WTC11 (cell line): ENCODE results near the gene SP7. TPM values are rescaled to one million over a fixed set of nuclear protein-coding genes. Genes with fewer than 3 reads are reported as not detected.
A peak's percentile ranks its signal among the peaks of the same experiment; 100 is the strongest.

Experiments used
- ATAC-seq: fragments of 200-7000 bp; cut with Tn5 transposase; 2 replicates; pipeline ENCODE4 v1.10.0; 2021; ENCODE audit warnings: mild to moderate bottlenecking, moderate library complexity
- CTCF ChIA-PET: fragments of 300-600 bp; sonication (Branson Sonifier 250); formaldehyde crosslinking; loops from one replicate; lab custom pipeline; 2021; ENCODE audit warnings: antibody characterized with exemption; lab: Charles Lee
- POLR2A ChIA-PET: fragments of 350-600 bp; sonication (Branson Sonifier 250); formaldehyde crosslinking; loops from one replicate; lab custom pipeline; 2021; ENCODE audit warnings: antibody characterized with exemption; lab: Charles Lee
- DNase-seq: peaks from one replicate; pipeline ENCODE4 v3.0.0; 2021; ENCODE audit warnings: low spot score
- H3K27ac Mint-ChIP-seq: 2 replicates; pipeline ENCODE4 v1.8.0; 2021; ENCODE audit warnings: mixed read lengths
- H3K27me3 Mint-ChIP-seq: 2 replicates; pipeline ENCODE4 v1.8.0; 2021; ENCODE audit warnings: low read depth, mild to moderate bottlenecking, moderate library complexity, mixed read lengths
- H3K36me3 Mint-ChIP-seq: 2 replicates; pipeline ENCODE4 v1.8.0; 2021; ENCODE audit warnings: mixed read lengths
- H3K4me1 Mint-ChIP-seq: 2 replicates; pipeline ENCODE4 v1.8.0; 2022; ENCODE audit warnings: mixed read lengths
- H3K4me3 Mint-ChIP-seq: 2 replicates; pipeline ENCODE4 v1.8.0; 2021; ENCODE audit warnings: mild to moderate bottlenecking, moderate library complexity, mixed read lengths
- H3K9me3 Mint-ChIP-seq: 2 replicates; pipeline ENCODE4 v1.8.0; 2021; ENCODE audit warnings: mixed read lengths
- ATF2 ChIP-seq: sonication (generic); formaldehyde crosslinking; IDR thresholded peaks from 2 replicates; pipeline ENCODE4 v1.8.1; 2022; ENCODE audit warnings: low read depth, missing genetic modification reagents, borderline replicate concordance
- CREM ChIP-seq: sonication (generic); formaldehyde crosslinking; IDR thresholded peaks from 2 replicates; pipeline ENCODE4 v1.8.1; 2022; ENCODE audit warnings: mild to moderate bottlenecking, missing genetic modification reagents, moderate library complexity
- CTCF ChIP-seq: fragments of 200-600 bp; IDR thresholded peaks from 2 replicates; pipeline ENCODE4 v1.8.0; 2022; ENCODE audit warnings: antibody characterized with exemption
- E2F4 ChIP-seq: sonication (generic); formaldehyde crosslinking; IDR thresholded peaks from 2 replicates; pipeline ENCODE4 v1.8.1; 2022; ENCODE audit warnings: low read depth, mild to moderate bottlenecking, moderate library complexity, missing genetic modification reagents, borderline replicate concordance
- ELF4 ChIP-seq: sonication (generic); formaldehyde crosslinking; IDR thresholded peaks from 2 replicates; pipeline ENCODE4 v1.8.1; 2022; ENCODE audit warnings: low read depth, mild to moderate bottlenecking, moderate library complexity, missing genetic modification reagents
- MXD4 ChIP-seq: fragments of 250-450 bp; sonication (Bioruptor Pico); IDR thresholded peaks from 2 replicates; pipeline ENCODE4 v1.8.0; 2021; ENCODE audit warnings: mild to moderate bottlenecking, moderate library complexity, borderline replicate concordance
- NFYB ChIP-seq: sonication (generic); formaldehyde crosslinking; conservative IDR thresholded peaks from 2 replicates; pipeline ENCODE4 v1.8.0; 2022; ENCODE audit warnings: low read depth, missing genetic modification reagents
- OVOL2 ChIP-seq: fragments of 250-450 bp; sonication (Bioruptor Pico); IDR thresholded peaks from 2 replicates; pipeline ENCODE4 v1.9.0; 2021; ENCODE audit warnings: mild to moderate bottlenecking, borderline replicate concordance
- PRRX2 ChIP-seq: fragments of 250-450 bp; sonication (Bioruptor Pico); IDR thresholded peaks from 2 replicates; pipeline ENCODE4 v1.8.0; 2021; ENCODE audit warnings: mild to moderate bottlenecking
- RELA ChIP-seq: sonication (generic); formaldehyde crosslinking; IDR thresholded peaks from 2 replicates; pipeline ENCODE4 v1.8.1; 2022; ENCODE audit warnings: missing genetic modification reagents, mild to moderate bottlenecking, borderline replicate concordance
- RORB ChIP-seq: fragments of 250-450 bp; sonication (Bioruptor Pico); IDR thresholded peaks from 2 replicates; pipeline ENCODE4 v1.9.0; 2021; ENCODE audit warnings: mild to moderate bottlenecking
- SMAD3 ChIP-seq: sonication (generic); formaldehyde crosslinking; IDR thresholded peaks from 2 replicates; pipeline ENCODE4 v1.8.0; 2022; ENCODE audit warnings: missing genetic modification reagents, mild to moderate bottlenecking, borderline replicate concordance
- TEAD4 ChIP-seq: sonication (generic); formaldehyde crosslinking; IDR thresholded peaks from 2 replicates; pipeline ENCODE4 v1.8.0; 2022; ENCODE audit warnings: mild to moderate bottlenecking, missing genetic modification reagents
- TP53 ChIP-seq: sonication (generic); formaldehyde crosslinking; IDR thresholded peaks from 2 replicates; pipeline ENCODE4 v1.8.1; 2023; ENCODE audit warnings: mild to moderate bottlenecking, missing genetic modification reagents
- ZNF138 ChIP-seq: sonication (generic); formaldehyde crosslinking; conservative IDR thresholded peaks from 2 replicates; pipeline ENCODE4 v1.8.1; 2022; ENCODE audit warnings: mild to moderate bottlenecking, moderate library complexity, missing genetic modification reagents
- ZNF425 ChIP-seq: fragments of 250-450 bp; sonication (Bioruptor Pico); conservative IDR thresholded peaks from 2 replicates; pipeline ENCODE4 v1.9.0; 2021; ENCODE audit warnings: mild to moderate bottlenecking
- ZNF512 ChIP-seq: sonication (generic); formaldehyde crosslinking; IDR thresholded peaks from 2 replicates; pipeline ENCODE4 v1.8.1; 2022; ENCODE audit warnings: missing genetic modification reagents, borderline replicate concordance
- ZNF671 ChIP-seq: fragments of 250-450 bp; sonication (Bioruptor Pico); IDR thresholded peaks from 2 replicates; pipeline ENCODE4 v1.8.0; 2021; ENCODE audit warnings: mild to moderate bottlenecking
- total RNA-seq: library from RNA; stranded (reverse); gene quantifications from 3 replicates; pipeline ENCODE4 v1.2.3, GENCODE V29; 2021

Gene SP7
- total RNA-seq, 1 experiment from 2014 or later = 0.09 TPM

- no peak for TF ChIP-seq ZNF425
- TF ChIP-seq ZNF512 = no peak
- TF ChIP-seq PRRX2 = no peak
These were observed 47.8 kb downstream of the SP7 start (continued) for GRCh38 chr12:53288322-53288721.

GRCh38 chr12:53287741-53288216, 48.4 kb downstream of the SP7 start:
- POLR2A ChIA-PET = no interaction called here
- ATAC-seq = peak; percentile 90
- no peak overlapping the region for H3K4me3 Mint-ChIP-seq

GRCh38 chr12:53286448-53286847, 49.7 kb downstream of the SP7 start:
- peaks cover 67% of the 10 kb centered on the region for H3K36me3 Mint-ChIP-seq
- TF ChIP-seq ZNF671 = no peak
- no peak for TF ChIP-seq CREM
- no peak for TF ChIP-seq TEAD4 (CRISPR knock-in tag)
- no peak for TF ChIP-seq E2F4 (CRISPR knock-in tag)
- TF ChIP-seq ZNF138 = no peak
- TF ChIP-seq OVOL2 (CRISPR knock-in tag) = no peak
- ATAC-seq = no peak
- H3K4me1 Mint-ChIP-seq = no peaks in the 10 kb centered on the region
- H3K4me3 Mint-ChIP-seq = no peak overlapping the region
- no peak overlapping the region for H3K27ac Mint-ChIP-seq
- POLR2A ChIA-PET = no interaction called here
- DNase-seq = no peak
- H3K27me3 Mint-ChIP-seq = no peaks in the 10 kb centered on the region
- H3K9me3 Mint-ChIP-seq = no peaks in the 10 kb centered on the region
- CTCF ChIA-PET = interaction anchor here (0.8 to 15.2 kb wide), 9 partner anchors 8 to 221 kb away, joined by 3 to 161 read pairs (median 3); partner anchors contain the start of gene ESPL1

More at GRCh38 chr12:53287741-53288216, 48.4 kb downstream of the SP7 start:
- no peak for TF ChIP-seq RORB
- peak; percentile 55 for TF ChIP-seq CTCF
- peak; percentile 74 for DNase-seq
- CTCF ChIA-PET = interaction anchor here (1.2 to 15.2 kb wide), 5 partner anchors 12 to 222 kb away, joined by 3 to 161 read pairs (median 4); partner anchors contain the start of genes ESPL1 and MYG1
- Mint-ChIP-seq H3K27me3 (no peaks in the 10 kb centered on the region), H3K27ac (peak overlapping the region; percentile 25), H3K36me3 (peaks cover 60% of the 10 kb centered on the region), H3K4me1 (no peaks in the 10 kb centered on the region), H3K9me3 (no peaks in the 10 kb centered on the region)

- ATAC-seq (no peak), DNase-seq (no peak)
- no peaks in the 10 kb centered on the region for H3K4me1 Mint-ChIP-seq
- H3K27me3 Mint-ChIP-seq = no peaks in the 10 kb centered on the region
- H3K9me3 Mint-ChIP-seq = no peaks in the 10 kb centered on the region
- ChIA-PET CTCF (interaction anchor here (1.1 to 1.3 kb wide), 3 partner anchors 41 to 82 kb away, joined by 3 to 5 read pairs (median 4); partner anchors contain the start of gene AAAS), POLR2A (no interaction called here)
- peaks cover 78% of the 10 kb centered on the region for H3K36me3 Mint-ChIP-seq
- H3K4me3 Mint-ChIP-seq = no peak overlapping the region
- no peak overlapping the region for H3K27ac Mint-ChIP-seq
- no peak for TF ChIP-seq ZNF671
- TF ChIP-seq TP53 (CRISPR knock-in tag) = no peak
- no peak for TF ChIP-seq MXD4 (CRISPR knock-in tag)
- TF ChIP-seq ZNF138 = no peak
- TF ChIP-seq NFYB (CRISPR knock-in tag) = no peak
- no peak for TF ChIP-seq ATF2
- no peak for TF ChIP-seq SMAD3
- no peak for TF ChIP-seq ELF4 (CRISPR knock-in tag)
- TF ChIP-seq RELA (CRISPR knock-in tag) = no peak
These were observed 56.2 kb downstream of the SP7 start for GRCh38 chr12:53279888-53280498.
